Measurements from ENCODE around the gene SF3B1.
"Not testable (repeated sequence)": the region's sequence is repeated elsewhere in the genome, so short reads cannot be mapped to it uniquely, and the experiment has no call there.

The SF3B1 gene

DNA sequence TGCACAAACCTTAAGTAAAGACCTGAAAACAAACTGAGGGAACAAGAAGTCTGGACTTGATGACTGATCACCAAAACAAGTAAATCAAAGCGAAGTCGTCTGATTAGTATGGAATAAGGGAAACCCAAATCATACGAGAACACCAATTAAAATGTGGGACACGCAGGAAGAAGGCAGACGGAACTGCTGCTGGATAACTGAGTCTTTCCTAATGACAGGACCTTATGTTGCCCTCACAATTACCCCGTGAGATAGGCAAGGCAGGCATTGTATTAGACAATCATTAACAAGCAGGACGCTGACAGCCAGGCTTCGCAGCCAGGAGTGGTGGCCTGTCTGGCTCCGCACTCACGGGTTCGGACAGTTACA is 17.9 kb upstream of the SF3B1 start:
- Histone ChIP-seq H3K4me1 (ENCODE audit: low read length) (peaks cover 11% of the 10 kb centered on the region; the same call in 1 of the 2 replicates), H3K36me3 (replicated peaks; ENCODE audit: insufficient read depth, low read length) (no peaks in the 10 kb centered on the region), H3K9me3 (replicated peaks; ENCODE audit: insufficient read depth, low read length) (no peaks in the 10 kb centered on the region), H3K79me2 (ENCODE audit: low read length) (peaks cover 39% of the 10 kb centered on the region), H2AFZ (ENCODE audit: low read length) (peak overlapping the region; percentile 75), H3K4me2 (ENCODE audit: low read depth, low read length) (peak overlapping the region; percentile 89), H4K20me1 (ENCODE audit: insufficient read depth, low read length) (no peaks in the 10 kb centered on the region), H3F3A (ENCODE audit: insufficient read depth, low read length) (0 out of 2 replicates have a peak, but pooled peaks cover 12% of the 10 kb centered on the region), H3K4me3 (ENCODE audit: low read length) (peak overlapping the region; percentile 80), H3K9ac (ENCODE audit: low read length) (peak overlapping the region; percentile 69), H3K27ac (ENCODE audit: low read length) (peak overlapping the region; percentile 52), H3K9me2 (replicated peaks; ENCODE audit: insufficient read depth, low read length) (no peaks in the 10 kb centered on the region), H3K27me3 (replicated peaks; ENCODE audit: insufficient read depth, low read length) (no peaks in the 10 kb centered on the region)
- no peak for DNase-seq
- TF ChIP-seq EZH2phosphoT487 (IDR thresholded peaks at IDR 0.05; ENCODE audit: low read length) (no peak), EZH2 (optimal IDR thresholded peaks at IDR 0.05; ENCODE audit: low read depth, low read length) (no peak)
- TF ChIP-seq, protein P1, sequence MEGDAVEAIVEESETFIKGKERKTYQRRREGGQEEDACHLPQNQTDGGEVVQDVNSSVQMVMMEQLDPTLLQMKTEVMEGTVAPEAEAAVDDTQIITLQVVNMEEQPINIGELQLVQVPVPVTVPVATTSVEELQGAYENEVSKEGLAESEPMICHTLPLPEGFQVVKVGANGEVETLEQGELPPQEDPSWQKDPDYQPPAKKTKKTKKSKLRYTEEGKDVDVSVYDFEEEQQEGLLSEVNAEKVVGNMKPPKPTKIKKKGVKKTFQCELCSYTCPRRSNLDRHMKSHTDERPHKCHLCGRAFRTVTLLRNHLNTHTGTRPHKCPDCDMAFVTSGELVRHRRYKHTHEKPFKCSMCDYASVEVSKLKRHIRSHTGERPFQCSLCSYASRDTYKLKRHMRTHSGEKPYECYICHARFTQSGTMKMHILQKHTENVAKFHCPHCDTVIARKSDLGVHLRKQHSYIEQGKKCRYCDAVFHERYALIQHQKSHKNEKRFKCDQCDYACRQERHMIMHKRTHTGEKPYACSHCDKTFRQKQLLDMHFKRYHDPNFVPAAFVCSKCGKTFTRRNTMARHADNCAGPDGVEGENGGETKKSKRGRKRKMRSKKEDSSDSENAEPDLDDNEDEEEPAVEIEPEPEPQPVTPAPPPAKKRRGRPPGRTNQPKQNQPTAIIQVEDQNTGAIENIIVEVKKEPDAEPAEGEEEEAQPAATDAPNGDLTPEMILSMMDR (IDR thresholded peaks at IDR 0.05; ENCODE audit: low read length): no peak

DNA sequence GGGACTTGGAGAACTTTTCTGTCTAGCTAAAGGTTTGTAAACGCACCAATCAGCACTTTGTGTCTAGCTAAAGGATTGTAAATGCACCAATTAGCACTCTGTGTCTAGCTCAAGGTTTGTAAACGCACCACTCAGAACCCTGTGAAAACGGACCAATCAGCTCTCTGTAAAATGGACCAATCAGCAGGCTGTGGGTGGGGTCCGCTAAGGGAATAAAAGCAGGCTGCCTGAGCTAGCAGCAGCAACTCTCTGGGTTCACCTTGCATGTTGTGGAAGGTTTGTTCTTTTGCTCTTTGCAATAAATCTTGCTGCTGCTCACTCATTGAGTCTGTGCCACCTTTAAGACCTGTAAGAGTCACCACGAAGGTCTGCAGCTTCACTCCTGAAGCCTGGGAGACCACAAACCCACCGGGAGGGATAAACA is 16.1 kb upstream of the SF3B1 start:
- not testable (repeated sequence) for H3K9me3 ChIP-seq (replicated peaks; ENCODE audit: insufficient read depth, low read length); H2AFZ ChIP-seq (ENCODE audit: low read length); H4K20me1 ChIP-seq (ENCODE audit: insufficient read depth, low read length); H3K4me3 ChIP-seq (ENCODE audit: low read length); H3K36me3 ChIP-seq (replicated peaks; ENCODE audit: insufficient read depth, low read length); H3K27ac ChIP-seq (ENCODE audit: low read length); H3K27me3 ChIP-seq (replicated peaks; ENCODE audit: insufficient read depth, low read length); H3K4me2 ChIP-seq (ENCODE audit: low read depth, low read length); H3K9me2 ChIP-seq (replicated peaks; ENCODE audit: insufficient read depth, low read length); DNase-seq; H3K9ac ChIP-seq (ENCODE audit: low read length)
- Histone ChIP-seq H3F3A (ENCODE audit: insufficient read depth, low read length) (0 out of 2 replicates have a peak, but pooled peaks cover 12% of the 10 kb centered on the region), H3K4me1 (ENCODE audit: low read length) (peaks cover 11% of the 10 kb centered on the region; the same call in 1 of the 2 replicates), H3K79me2 (ENCODE audit: low read length) (peaks cover 23% of the 10 kb centered on the region)

DNA sequence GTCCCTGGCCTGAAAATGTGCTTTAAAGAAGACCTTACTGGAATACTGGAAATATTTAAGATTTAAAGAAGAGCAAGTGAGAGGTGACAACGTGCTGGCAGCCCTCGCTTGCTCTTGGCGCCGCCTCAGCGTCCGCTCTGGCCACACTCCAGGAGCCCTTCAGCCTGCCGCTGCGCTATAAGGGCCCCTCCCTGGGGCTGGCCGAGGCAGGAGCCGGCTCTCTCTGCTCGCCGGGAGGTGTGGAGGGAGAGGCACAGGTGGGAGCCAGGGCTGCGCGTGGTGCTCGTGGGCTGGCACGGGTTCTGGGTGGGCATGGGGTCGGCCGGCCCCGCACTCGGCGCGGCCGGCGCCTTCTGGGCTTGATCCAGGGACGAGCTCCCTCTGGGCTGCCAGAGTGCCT is 15.6 kb upstream of the SF3B1 start:
- no peak overlapping the region for H2AFZ ChIP-seq (ENCODE audit: low read length)
- H3K36me3 ChIP-seq (replicated peaks; ENCODE audit: insufficient read depth, low read length): no peaks in the 10 kb centered on the region
- 0 out of 2 replicates have a peak, but pooled peaks cover 12% of the 10 kb centered on the region for H3F3A ChIP-seq (ENCODE audit: insufficient read depth, low read length)
- H3K79me2 ChIP-seq (ENCODE audit: low read length): peaks cover 18% of the 10 kb centered on the region
- no peak overlapping the region for H3K4me2 ChIP-seq (ENCODE audit: low read depth, low read length)
- H3K4me3 ChIP-seq (ENCODE audit: low read length): no peak overlapping the region
- H3K27ac ChIP-seq (ENCODE audit: low read length): no peak overlapping the region
- no peaks in the 10 kb centered on the region for H4K20me1 ChIP-seq (ENCODE audit: insufficient read depth, low read length)
- no peak for DNase-seq
- H3K27me3 ChIP-seq (replicated peaks; ENCODE audit: insufficient read depth, low read length): no peaks in the 10 kb centered on the region
- TF ChIP-seq EZH2 (optimal IDR thresholded peaks at IDR 0.05; ENCODE audit: low read depth, low read length) (no peak), EZH2phosphoT487 (IDR thresholded peaks at IDR 0.05; ENCODE audit: low read length) (no peak)
- TF ChIP-seq, protein P1 (IDR thresholded peaks at IDR 0.05; ENCODE audit: low read length): no peak
- H3K4me1 ChIP-seq (ENCODE audit: low read length): peaks cover 11% of the 10 kb centered on the region; the same call in 1 of the 2 replicates
- no peak overlapping the region for H3K9ac ChIP-seq (ENCODE audit: low read length)
- H3K9me2 ChIP-seq (replicated peaks; ENCODE audit: insufficient read depth, low read length): no peaks in the 10 kb centered on the region
- no peaks in the 10 kb centered on the region for H3K9me3 ChIP-seq (replicated peaks; ENCODE audit: insufficient read depth, low read length)

DNA sequence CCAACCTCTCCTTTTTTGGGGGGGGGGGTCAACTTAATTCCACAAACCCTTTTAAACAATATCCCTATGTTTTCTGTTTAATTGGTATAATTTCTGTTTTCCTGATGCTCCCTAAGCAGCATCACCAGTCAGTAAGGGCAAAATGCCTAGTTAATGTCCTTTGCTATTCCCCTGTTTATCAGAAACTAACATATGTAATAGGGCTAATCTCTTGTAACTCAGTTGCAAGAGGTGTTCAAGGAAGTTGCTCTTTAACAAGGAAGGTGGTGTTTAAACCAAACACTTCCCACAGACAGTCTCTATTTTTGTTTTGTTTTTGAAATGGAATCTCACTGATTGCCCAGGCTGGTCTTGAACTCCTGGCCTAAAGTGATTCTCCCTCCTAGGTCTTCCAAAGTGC is 12.0 kb upstream of the SF3B1 start:
- H3K79me2 ChIP-seq (ENCODE audit: low read length): no peaks in the 10 kb centered on the region
- H3K36me3 ChIP-seq (replicated peaks; ENCODE audit: insufficient read depth, low read length): no peaks in the 10 kb centered on the region
- H3F3A ChIP-seq (ENCODE audit: insufficient read depth, low read length): no peaks in the 10 kb centered on the region
- H3K9me2 ChIP-seq (replicated peaks; ENCODE audit: insufficient read depth, low read length): no peaks in the 10 kb centered on the region
- H3K9ac ChIP-seq (ENCODE audit: low read length): no peak overlapping the region
- TF ChIP-seq EZH2 (optimal IDR thresholded peaks at IDR 0.05; ENCODE audit: low read depth, low read length) (no peak), EZH2phosphoT487 (IDR thresholded peaks at IDR 0.05; ENCODE audit: low read length) (no peak)
- TF ChIP-seq, protein P1 (IDR thresholded peaks at IDR 0.05; ENCODE audit: low read length): no peak
- H2AFZ ChIP-seq (ENCODE audit: low read length): no peak overlapping the region
- H3K9me3 ChIP-seq (replicated peaks; ENCODE audit: insufficient read depth, low read length): no peaks in the 10 kb centered on the region
- H3K4me1 ChIP-seq (ENCODE audit: low read length): no peaks in the 10 kb centered on the region
- no peak overlapping the region for H3K4me3 ChIP-seq (ENCODE audit: low read length)
- no peak overlapping the region for H3K4me2 ChIP-seq (ENCODE audit: low read depth, low read length)
- DNase-seq: no peak
- H3K27me3 ChIP-seq (replicated peaks; ENCODE audit: insufficient read depth, low read length): no peaks in the 10 kb centered on the region
- no peak overlapping the region for H3K27ac ChIP-seq (ENCODE audit: low read length)
- H4K20me1 ChIP-seq (ENCODE audit: insufficient read depth, low read length): no peaks in the 10 kb centered on the region

Data from MM.1S (cell line).